HG03342 (cell line): ENCODE data around the gene DHH.
A peak's percentile ranks its signal among the peaks of the same experiment; 100 is the strongest.

ENCODE experiments used
- ATAC-seq: cut with Tn5 transposase; IDR thresholded peaks from one replicate; pipeline ENCODE4 v1.9.1; 2021; ENCODE audit warnings: mild to moderate bottlenecking, moderate library complexity; ENCODE audit not compliant: unreplicated experiment

The DHH gene

GRCh38 chr12:49109641-49110463, 15.3 kb upstream of the DHH start:
- peak; percentile 1 for ATAC-seq

DNA sequence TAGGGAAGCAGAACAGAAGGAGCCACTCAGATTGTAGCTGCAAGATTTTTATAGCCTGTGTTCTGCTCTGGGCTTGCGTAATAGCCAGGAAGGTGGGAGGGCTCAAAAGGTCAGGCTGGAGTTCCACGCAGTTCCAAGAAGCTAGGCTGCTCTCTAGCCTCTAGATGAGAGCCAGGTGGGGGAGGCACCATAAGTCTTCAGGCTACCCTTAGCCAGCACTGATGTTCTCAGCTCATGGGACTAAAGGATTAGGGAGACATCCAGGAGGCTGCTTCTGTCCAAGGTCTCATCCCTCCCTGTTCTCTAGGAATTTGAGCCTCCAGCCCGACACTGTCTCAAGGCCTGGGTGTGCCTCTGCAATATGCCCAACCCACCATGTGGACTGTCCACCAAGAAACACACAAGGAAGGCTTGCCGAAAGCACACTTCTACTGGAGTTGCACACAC, 14.4 kb upstream of the DHH start:
- ATAC-seq, result no peak

GRCh38 chr12:49105504-49106084, 11.0 kb upstream of the DHH start:
- no peak for ATAC-seq

- ATAC-seq, result no peak
Observed at GRCh38 chr12:49104822-49105221, 10.2 kb upstream of the DHH start.

DNA sequence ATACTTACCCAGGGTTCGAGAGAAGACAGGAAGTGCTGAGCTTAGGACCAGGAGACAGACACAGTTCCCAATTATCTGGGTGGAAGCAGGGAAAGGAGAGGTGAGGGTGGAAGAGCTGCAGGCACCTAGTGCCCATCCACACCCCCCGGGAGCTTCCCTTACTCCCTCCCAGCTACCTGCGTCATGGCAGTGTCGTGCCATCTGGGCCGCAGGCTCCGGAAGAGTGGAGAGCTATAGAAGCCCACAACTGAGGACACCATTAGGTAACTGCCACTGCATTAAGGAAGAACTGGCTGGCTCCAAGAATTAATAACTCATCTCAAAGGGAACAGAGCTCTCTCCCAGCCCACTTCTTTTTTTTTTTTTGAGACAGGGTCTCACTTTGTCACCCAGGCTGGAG, 5.8 kb upstream of the DHH start:
- no peak for ATAC-seq

- no peak for ATAC-seq
Observed at GRCh38 chr12:49098703-49099102, 4.1 kb upstream of the DHH start.

DNA sequence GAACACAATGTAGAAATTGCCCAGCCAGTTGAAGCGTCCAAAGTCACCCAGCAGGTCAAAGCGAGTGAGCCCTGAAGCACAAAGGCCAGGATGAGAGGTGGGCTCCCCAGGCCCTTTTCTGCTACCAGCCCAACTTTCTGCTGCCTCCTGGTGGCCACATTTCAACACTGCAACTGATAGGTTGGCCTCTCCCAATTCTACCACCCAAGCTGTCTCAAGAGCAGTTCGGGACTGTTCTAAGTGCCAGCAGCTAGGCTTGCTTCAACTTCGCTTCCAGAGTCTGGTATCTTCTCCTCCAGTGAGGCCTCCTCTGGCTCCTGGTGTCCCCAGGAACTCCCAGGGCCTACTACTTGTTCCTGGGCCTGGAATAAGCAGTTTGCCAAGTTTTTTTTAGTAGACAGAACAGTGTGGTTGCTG, 3.4 kb upstream of the DHH start:
- no peak for ATAC-seq

DNA sequence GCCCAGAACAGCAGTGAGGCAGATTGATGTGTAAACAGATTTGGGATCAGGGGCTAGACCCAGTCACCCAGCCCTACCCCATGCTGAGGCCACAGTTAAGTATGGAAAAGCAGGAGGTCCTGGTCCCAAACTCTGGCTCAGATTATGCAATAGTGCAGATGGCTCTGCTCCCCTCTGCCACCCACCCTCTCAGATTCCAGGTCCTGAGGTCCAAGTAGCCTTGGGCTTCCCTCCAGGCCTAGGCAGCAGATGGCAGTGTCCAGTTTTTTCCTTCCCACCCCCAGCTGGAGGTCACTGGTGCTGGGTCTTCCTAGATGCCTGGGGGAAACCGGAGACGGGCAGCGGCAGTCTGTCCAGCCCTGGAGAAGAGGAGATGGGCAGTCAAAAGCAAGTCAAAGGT, 2.8 kb upstream of the DHH start:
- ATAC-seq, result no peak

DNA sequence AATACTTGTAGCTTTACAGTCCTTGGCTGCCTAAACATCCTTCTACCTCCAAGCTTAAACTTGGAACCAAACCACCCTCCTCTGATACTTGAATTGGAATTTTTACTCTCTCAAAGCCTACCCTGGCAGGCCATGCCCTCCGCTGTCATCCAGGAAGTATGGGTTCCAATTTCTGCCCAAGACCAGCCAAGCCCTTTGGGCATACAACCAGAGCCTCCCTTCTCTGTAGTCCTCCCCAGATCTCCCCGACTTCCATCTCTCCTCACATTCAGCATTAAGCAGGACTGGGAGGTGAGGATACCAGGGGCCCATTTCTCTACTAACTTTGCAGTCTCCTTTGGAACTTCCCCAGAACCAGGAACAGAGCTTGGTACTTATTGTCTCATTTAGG, 369 bp upstream of the DHH start:
- ATAC-seq, result no peak

- no peak for ATAC-seq
Observed at GRCh38 chr12:49093792-49094159, 825 bp downstream of the DHH start.

GRCh38 chr12:49092816-49093406, 1.7 kb downstream of the DHH start:
- ATAC-seq, result no peak

GRCh38 chr12:49092086-49092815, 2.4 kb downstream of the DHH start:
- ATAC-seq, result no peak

DNA sequence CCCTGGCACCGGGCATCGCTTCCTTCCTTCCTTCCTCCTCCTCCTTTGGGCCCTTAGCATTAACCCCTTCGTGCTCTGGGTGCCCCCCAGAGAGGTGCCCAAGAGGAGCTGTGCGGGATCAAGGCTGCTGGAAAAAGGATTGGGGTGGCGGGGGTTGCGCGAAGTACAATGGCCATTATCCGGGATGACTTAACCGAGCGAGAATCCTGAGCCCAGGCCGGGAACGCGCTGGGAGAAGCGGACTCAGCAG, 2.8 kb downstream of the DHH start:
- no peak for ATAC-seq

DNA sequence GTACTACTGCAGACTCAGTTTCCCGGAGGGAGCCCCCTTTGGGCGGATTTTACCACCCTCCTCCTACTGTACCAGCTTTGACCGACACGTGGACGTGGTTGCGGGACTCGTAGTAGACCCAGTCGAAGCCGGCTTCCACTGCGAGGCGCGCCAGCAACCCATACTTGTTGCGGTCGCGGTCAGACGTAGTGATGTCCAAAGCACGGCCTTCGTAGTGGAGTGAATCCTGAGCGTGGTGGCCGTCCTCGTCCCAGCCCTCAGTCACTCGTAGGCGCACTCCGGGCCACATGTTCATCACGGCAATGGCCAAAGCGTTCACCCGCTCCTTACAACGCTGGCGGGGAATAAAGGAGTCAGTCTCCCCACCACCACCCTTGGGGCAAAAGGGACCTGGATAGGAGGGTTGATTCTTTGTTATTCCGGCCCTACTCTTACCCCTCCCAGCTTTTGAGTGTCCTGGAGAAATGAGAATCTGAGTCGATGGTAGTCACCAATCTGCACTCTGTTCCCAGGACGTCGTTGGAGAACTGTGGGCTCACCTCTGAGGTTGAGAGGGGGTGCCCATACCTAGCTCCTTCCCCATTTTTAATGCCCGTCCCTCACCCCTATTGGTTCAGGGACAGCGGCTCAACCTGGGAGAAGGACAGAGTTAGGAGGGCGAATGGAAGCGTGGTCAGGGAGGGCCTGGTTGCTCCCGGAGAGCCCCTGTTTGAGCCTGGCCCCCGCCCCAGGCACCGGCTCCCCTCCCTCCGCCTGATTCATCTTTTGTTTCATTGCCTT, 3.4 kb downstream of the DHH start:
- no peak for ATAC-seq

- ATAC-seq, result no peak
Observed at GRCh38 chr12:49089821-49090773, 4.5 kb downstream of the DHH start.

DNA sequence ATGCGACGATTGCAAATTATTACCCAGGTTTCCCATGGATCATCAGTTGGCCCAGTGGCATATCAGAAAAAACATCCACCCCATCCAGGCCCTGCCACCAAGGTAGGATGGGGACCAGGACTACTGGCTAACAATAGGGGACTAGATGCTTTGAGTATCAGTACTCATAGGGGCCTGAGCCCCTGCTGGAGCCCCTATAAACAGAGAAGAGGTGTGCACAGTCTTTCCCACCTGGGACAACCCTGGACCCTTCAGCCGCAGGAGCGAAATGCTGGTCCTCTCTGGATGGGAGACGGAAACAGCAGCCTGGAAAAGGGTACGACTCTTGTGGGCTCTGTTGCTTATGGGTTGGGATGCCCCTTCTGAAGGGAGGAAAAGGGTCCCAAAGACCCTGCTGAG, 5.7 kb downstream of the DHH start:
- no peak for ATAC-seq

DNA sequence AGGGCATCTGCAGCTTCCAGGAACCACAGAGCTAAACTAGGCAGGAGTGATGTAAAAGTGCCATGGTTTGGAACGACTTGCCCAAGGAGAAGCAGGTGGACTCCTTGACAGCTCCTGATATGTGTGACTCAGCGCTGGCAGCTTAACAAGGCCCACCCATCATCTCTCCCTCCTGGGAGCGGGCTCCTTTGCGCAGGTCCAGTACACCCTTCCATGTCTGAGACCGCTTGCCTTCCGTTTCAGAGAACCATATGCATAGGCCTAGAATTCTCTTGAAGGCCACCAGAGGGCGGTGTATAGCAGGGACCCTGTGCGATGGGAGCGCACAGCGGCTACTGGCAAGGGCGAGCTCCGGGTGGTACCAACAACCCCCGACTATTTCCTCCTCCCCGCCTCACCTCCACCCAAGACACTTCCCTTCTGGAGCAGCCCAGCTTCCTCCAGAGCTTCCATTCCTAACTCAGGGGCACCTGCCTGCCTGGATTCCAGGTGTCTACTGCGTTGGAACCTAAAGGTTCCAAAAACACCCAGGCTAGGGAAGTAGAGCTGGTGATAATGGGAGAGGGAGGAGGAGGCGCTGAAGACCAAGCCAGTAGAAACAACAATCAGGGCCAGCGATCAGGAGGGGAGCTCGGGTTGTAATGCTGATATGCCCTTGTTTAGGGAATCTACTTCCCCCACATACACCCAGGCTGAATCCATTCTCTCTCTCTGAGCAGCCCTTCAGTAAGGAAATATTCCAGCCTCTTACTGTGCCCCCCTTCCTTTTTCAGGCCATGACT, 6.3 kb downstream of the DHH start:
- ATAC-seq, result peak; percentile 87

DNA sequence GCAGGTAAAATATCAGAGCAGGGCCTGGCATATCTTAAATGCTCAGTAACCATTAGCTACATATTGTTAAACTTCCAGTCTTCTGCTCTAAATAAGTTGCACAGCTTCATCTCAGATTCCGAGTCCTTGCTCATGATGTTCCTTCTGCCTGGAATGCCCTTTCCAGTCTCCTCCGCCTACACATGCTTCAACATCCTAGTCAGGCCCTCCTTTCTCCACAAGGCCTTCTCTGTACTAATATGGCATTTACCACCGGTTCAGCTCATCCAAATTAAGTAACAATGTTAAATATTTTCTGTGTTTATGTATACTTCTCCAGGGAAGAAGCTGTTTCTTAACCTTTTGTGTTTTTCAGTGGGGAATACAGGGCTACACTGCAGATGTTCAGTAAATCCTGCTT, 8.5 kb downstream of the DHH start:
- no peak for ATAC-seq

DNA sequence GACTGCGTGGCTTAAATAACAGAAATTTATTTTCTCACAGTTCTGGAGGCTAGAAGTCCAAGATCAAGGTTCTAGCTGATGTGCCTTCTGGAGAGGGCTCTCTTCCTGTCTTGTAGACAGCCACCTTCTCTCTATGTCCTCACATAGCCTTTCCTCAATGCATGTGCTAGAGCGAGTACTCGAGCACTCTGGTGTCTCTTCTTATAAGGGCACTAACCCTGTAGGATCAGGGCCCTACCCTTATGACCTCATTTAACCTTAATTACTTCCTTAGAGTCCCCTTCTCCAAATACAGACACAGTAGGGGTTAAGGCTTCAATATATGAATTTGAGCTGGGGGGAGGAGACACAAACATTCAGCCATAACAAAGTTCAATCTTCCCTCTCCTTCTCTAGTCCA, 10.2 kb downstream of the DHH start:
- no peak for ATAC-seq
